HG02759 (cell line): ENCODE results near the gene HDLBP.
"Not testable (repeated sequence)": the region's sequence is repeated elsewhere in the genome, so short reads cannot be mapped to it uniquely, and the experiment has no call there.

ENCODE experiments used
- ATAC-seq: cut with Tn5 transposase; IDR thresholded peaks from one replicate; pipeline ENCODE4 v1.9.1; 2021; ENCODE audit warnings: mild to moderate bottlenecking, moderate library complexity; ENCODE audit not compliant: unreplicated experiment

Gene HDLBP

GRCh38 chr2:241199897-241200821 lies 115.3 kb downstream of the HDLBP start:
- no peak for ATAC-seq

- no peak for ATAC-seq
Observed at GRCh38 chr2:241199286-241199685, 116.2 kb downstream of the HDLBP start.

GRCh38 chr2:241198381-241199279 lies 116.8 kb downstream of the HDLBP start:
- no peak for ATAC-seq

- no peak for ATAC-seq
Observed at GRCh38 chr2:241197947-241198346, 117.5 kb downstream of the HDLBP start.

GRCh38 chr2:241197246-241197645 lies 118.2 kb downstream of the HDLBP start:
- not testable (repeated sequence) for ATAC-seq

GRCh38 chr2:241195506-241196130 lies 119.9 kb downstream of the HDLBP start:
- ATAC-seq, result no peak

GRCh38 chr2:241194811-241195210 lies 120.7 kb downstream of the HDLBP start:
- no peak for ATAC-seq

GRCh38 chr2:241193271-241193670 lies 122.2 kb downstream of the HDLBP start:
- ATAC-seq, result no peak

GRCh38 chr2:241191081-241191480 lies 124.4 kb downstream of the HDLBP start:
- no peak for ATAC-seq

- ATAC-seq, result no peak
Observed at GRCh38 chr2:241190291-241190981, 125.0 kb downstream of the HDLBP start.

- ATAC-seq, result no peak
Observed at GRCh38 chr2:241189856-241190201, 125.6 kb downstream of the HDLBP start.

GRCh38 chr2:241189093-241189855 lies 126.2 kb downstream of the HDLBP start:
- no peak for ATAC-seq

GRCh38 chr2:241188361-241189092 lies 126.9 kb downstream of the HDLBP start, which contains the start of gene ANO7:
Gene ANO7 (plus strand): TSS chr2:241188677. CDS start chr2:241190064, 1,387 bp downstream.
- no peak for ATAC-seq

GRCh38 chr2:241187918-241188234 lies 127.6 kb downstream of the HDLBP start:
- no peak for ATAC-seq

- no peak for ATAC-seq
Observed at GRCh38 chr2:241187101-241187917, 128.2 kb downstream of the HDLBP start.

- no peak for ATAC-seq
Observed at GRCh38 chr2:241185961-241186360, 129.5 kb downstream of the HDLBP start.

- no peak for ATAC-seq
Observed at GRCh38 chr2:241184901-241185300, 130.6 kb downstream of the HDLBP start.

- no peak for ATAC-seq
Observed at GRCh38 chr2:241183221-241183620, 132.3 kb downstream of the HDLBP start.
